GM12873 (cell line): ENCODE data around the gene MMS19.

ENCODE experiments used
- TF ChIP-seq, protein P1 (sequence below): IDR thresholded peaks from 2 replicates; pipeline ENCODE4 v1.5.1; 2012; ENCODE audit warnings: low read depth, mild to moderate bottlenecking, moderate library complexity, low read length, control low read depth; ENCODE audit not compliant: insufficient read depth; ENCODE audit errors: missing control alignments

The MMS19 gene

GRCh38 chr10:97532935-97533671 lies 34.9 kb upstream of the MMS19 start:
- TF ChIP-seq, protein P1, sequence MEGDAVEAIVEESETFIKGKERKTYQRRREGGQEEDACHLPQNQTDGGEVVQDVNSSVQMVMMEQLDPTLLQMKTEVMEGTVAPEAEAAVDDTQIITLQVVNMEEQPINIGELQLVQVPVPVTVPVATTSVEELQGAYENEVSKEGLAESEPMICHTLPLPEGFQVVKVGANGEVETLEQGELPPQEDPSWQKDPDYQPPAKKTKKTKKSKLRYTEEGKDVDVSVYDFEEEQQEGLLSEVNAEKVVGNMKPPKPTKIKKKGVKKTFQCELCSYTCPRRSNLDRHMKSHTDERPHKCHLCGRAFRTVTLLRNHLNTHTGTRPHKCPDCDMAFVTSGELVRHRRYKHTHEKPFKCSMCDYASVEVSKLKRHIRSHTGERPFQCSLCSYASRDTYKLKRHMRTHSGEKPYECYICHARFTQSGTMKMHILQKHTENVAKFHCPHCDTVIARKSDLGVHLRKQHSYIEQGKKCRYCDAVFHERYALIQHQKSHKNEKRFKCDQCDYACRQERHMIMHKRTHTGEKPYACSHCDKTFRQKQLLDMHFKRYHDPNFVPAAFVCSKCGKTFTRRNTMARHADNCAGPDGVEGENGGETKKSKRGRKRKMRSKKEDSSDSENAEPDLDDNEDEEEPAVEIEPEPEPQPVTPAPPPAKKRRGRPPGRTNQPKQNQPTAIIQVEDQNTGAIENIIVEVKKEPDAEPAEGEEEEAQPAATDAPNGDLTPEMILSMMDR, result no peak

GRCh38 chr10:97531401-97531986 lies 33.3 kb upstream of the MMS19 start:
- TF ChIP-seq, protein P1, result no peak

DNA sequence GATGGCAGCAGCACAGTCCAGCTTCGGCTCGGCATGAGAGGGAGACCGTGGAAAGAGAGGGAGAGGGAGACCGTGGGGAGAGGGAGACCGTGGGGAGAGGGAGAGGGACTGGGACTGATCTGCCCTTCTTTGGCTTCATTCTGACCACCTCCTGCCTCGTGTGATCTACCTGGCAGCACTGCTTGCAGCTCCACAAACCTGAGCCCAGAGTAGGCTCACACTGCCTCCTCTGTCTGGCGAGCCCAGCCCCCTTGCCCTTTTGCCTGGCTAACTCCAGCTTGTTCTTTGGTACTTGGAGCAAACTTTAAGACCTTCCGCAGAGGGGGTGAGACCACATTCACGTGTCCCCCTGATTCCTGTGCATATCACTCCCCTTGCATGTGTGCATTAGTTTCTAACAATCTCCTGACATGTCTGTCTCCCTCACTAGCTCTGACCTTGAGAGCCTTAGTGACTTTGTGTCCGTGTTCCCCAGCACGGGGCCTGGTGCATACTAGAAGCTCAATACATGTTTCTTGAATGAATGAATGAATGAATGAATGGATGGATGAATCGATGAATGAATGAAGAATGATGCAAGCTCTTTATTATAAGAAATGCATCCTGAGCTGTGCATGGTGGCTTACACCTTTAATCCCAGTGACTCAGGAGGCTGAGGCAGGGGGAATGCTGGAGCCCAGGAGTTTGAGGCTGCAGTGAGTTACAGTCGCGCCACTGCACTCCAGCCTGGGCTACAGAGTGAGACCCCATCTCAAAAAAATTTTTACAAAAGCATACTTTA lies 31.7 kb upstream of the MMS19 start:
- TF ChIP-seq, protein P1, result no peak

GRCh38 chr10:97525683-97526110 lies 27.5 kb upstream of the MMS19 start:
- TF ChIP-seq, protein P1, result no peak

DNA sequence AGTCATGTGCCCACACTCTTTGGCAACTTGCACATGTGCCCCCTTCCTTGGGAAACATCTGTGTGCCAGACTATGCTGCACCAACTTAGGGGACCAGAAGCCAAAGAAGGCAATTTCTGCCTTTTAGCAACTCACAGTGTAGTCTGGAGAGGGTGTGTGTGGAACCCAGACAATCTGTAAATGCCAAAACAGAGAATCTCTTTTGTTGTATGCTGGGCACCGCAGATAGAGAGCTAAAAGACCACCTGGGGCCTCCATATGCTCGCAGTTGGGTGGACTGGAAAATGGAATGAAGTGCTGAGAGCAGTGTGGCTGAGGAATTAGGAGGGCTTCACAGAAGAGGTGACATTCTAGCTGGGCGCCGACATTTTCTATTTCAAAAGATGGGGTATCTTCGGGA lies 26.9 kb upstream of the MMS19 start:
- TF ChIP-seq, protein P1, result no peak

DNA sequence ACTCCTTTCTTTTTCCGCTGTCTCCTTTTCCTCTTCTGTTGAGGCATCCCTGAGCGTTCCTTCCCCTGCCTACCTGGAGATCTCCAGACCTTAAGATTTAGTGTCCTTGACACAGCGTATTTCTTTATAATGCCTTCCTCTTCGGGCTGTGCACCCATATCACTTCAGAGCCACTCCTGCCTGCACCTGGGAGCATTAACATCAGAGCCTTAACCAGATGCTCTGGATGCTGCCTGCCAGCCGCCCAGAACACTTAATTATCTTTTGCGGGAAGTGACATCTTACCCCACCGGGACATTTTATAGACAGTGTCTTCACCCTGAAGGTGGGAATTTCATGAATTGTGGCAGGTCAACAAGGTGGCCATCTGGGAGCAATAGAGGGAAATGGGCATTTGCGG lies 24.7 kb upstream of the MMS19 start:
- TF ChIP-seq, protein P1, result no peak

- TF ChIP-seq, protein P1, result no peak
These were observed 23.8 kb upstream of the MMS19 start for GRCh38 chr10:97522071-97522470.
